Fibroblast of mammary gland (primary cell): ENCODE results near the gene PTGIS.

Experiments
- DNase-seq: peaks from one replicate; pipeline ENCODE4 v3.0.0-alpha.2; 2010; ENCODE audit warnings: low read depth
- H3K4me3 ChIP-seq: 2 replicates; pipeline ENCODE4 v1.5.1; 2011; ENCODE audit warnings: low read depth, mild to moderate bottlenecking, low read length, moderate library complexity; ENCODE audit not compliant: control insufficient read depth
- CTCF ChIP-seq: conservative IDR thresholded peaks from 2 replicates; pipeline ENCODE4 v1.5.1; 2011; ENCODE audit warnings: low read depth, low read length, inconsistent platforms; ENCODE audit not compliant: control insufficient read depth, insufficient read depth

Gene PTGIS

GRCh38 chr20:49587111-49587570, 19.2 kb upstream of the PTGIS start:
- no peak for TF ChIP-seq CTCF
- peak; percentile 88 for DNase-seq
- no peak overlapping the region for H3K4me3 ChIP-seq

GRCh38 chr20:49585585-49586245, 17.8 kb upstream of the PTGIS start:
- no peak for DNase-seq
- no peak overlapping the region for H3K4me3 ChIP-seq
- no peak for TF ChIP-seq CTCF

- TF ChIP-seq CTCF = no peak
- H3K4me3 ChIP-seq = no peak overlapping the region
- no peak for DNase-seq
Measured at GRCh38 chr20:49584418-49585382, 16.8 kb upstream of the PTGIS start.

GRCh38 chr20:49583669-49584417, 15.9 kb upstream of the PTGIS start:
- no peak overlapping the region for H3K4me3 ChIP-seq
- TF ChIP-seq CTCF = no peak
- peak; percentile 88 for DNase-seq

GRCh38 chr20:49583343-49583668, 15.4 kb upstream of the PTGIS start:
- no peak for DNase-seq
- H3K4me3 ChIP-seq = no peak overlapping the region
- no peak for TF ChIP-seq CTCF
